Chondrocyte (in vitro differentiated cells): ENCODE results near the gene PLEKHM2. TPM values are rescaled to one million over a fixed set of nuclear protein-coding genes. Genes with fewer than 3 reads are reported as not detected.

ENCODE experiments used
- DNase-seq: peaks from one replicate; pipeline ENCODE4 v3.0.0; 2021; ENCODE audit warnings: mixed read lengths, low spot score
- H3K27ac Mint-ChIP-seq: one replicate; pipeline ENCODE4 v1.8.0; 2021; ENCODE audit warnings: mild to moderate bottlenecking, moderate library complexity, mixed read lengths; ENCODE audit not compliant: unreplicated experiment
- H3K27me3 Mint-ChIP-seq: 2 replicates; pipeline ENCODE4 v1.8.0; 2021; ENCODE audit warnings: low read depth, mixed read lengths
- H3K36me3 Mint-ChIP-seq: 2 replicates; pipeline ENCODE4 v1.8.0; 2021; ENCODE audit warnings: low read depth, mixed read lengths
- H3K4me1 Mint-ChIP-seq: 2 replicates; pipeline ENCODE4 v1.8.0; 2021; ENCODE audit warnings: low read depth, mild to moderate bottlenecking, mixed read lengths
- H3K4me3 Mint-ChIP-seq: one replicate; pipeline ENCODE4 v1.8.0; 2021; ENCODE audit warnings: mild to moderate bottlenecking, moderate library complexity, mixed read lengths; ENCODE audit not compliant: unreplicated experiment
- H3K9me3 Mint-ChIP-seq: 2 replicates; pipeline ENCODE4 v1.8.0; 2021; ENCODE audit warnings: low read depth, mixed read lengths
- total RNA-seq: library from RNA; stranded (reverse); gene quantifications from 3 replicates; pipeline ENCODE4 v1.2.1, GENCODE V29; 2021
- TF ChIP-seq, protein P1 (sequence below): fragments of 200-600 bp; sonication (generic); IDR thresholded peaks from 2 replicates; pipeline ENCODE4 v1.5.0; 2021; ENCODE audit warnings: antibody characterized with exemption, mild to moderate bottlenecking, moderate library complexity

The PLEKHM2 gene
- total RNA-seq, 1 donor from 2014 or later = 68.3 TPM

- Mint-ChIP-seq H3K9me3 (no peaks in the 10 kb centered on the region), H3K36me3 (peaks cover 28% of the 10 kb centered on the region)
- TF ChIP-seq, protein P1, sequence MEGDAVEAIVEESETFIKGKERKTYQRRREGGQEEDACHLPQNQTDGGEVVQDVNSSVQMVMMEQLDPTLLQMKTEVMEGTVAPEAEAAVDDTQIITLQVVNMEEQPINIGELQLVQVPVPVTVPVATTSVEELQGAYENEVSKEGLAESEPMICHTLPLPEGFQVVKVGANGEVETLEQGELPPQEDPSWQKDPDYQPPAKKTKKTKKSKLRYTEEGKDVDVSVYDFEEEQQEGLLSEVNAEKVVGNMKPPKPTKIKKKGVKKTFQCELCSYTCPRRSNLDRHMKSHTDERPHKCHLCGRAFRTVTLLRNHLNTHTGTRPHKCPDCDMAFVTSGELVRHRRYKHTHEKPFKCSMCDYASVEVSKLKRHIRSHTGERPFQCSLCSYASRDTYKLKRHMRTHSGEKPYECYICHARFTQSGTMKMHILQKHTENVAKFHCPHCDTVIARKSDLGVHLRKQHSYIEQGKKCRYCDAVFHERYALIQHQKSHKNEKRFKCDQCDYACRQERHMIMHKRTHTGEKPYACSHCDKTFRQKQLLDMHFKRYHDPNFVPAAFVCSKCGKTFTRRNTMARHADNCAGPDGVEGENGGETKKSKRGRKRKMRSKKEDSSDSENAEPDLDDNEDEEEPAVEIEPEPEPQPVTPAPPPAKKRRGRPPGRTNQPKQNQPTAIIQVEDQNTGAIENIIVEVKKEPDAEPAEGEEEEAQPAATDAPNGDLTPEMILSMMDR = no peak
Observed at GRCh38 chr1:15722836-15723532, 38.9 kb downstream of the PLEKHM2 start.

DNA sequence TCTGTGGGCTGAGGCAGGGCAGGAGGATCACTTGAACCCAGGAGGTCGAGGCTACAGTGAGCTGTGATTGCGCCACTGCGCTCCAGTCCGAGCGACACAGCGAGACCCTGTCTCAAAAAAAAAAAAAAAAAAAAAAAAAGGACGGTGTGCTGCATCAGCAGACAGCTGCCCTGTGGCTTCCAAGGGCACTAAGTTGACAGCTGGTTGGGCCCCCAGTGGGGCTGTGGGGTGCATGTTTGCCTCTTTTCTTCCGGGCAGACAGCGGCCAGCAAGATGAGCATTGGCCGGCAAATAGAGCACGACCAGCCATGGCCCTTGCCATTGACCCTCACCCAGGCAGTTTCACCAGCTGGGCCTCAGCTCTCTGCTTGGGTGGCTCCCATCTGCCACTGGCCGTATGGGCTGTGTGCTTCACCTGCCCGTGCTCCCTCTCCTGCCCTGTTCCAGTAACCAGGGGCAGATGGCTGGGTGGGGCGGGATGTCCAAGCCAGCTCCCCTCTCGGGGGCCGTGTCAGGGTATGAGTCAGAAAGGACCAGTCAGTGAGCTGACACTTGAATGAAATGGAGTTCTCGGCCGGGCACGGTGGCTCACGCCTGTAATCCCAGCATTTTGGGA is 39.6 kb downstream of the PLEKHM2 start:
- H3K4me3 Mint-ChIP-seq = no peak overlapping the region

More at GRCh38 chr1:15722836-15723532, 38.9 kb downstream of the PLEKHM2 start:
- peaks cover 10% of the 10 kb centered on the region for H3K4me1 Mint-ChIP-seq
- H3K27ac Mint-ChIP-seq = peak overlapping the region; percentile 82
- H3K4me3 Mint-ChIP-seq = no peak overlapping the region
- DNase-seq = no peak
- H3K27me3 Mint-ChIP-seq = no peaks in the 10 kb centered on the region

GRCh38 chr1:15724949-15725880 is 41.1 kb downstream of the PLEKHM2 start:
- H3K4me1 Mint-ChIP-seq = peaks cover 10% of the 10 kb centered on the region
- TF ChIP-seq, protein P1 = no peak
- H3K36me3 Mint-ChIP-seq = peaks cover 25% of the 10 kb centered on the region
- no peaks in the 10 kb centered on the region for H3K27me3 Mint-ChIP-seq
- H3K9me3 Mint-ChIP-seq = no peaks in the 10 kb centered on the region
- peak; percentile 93 for DNase-seq
- H3K4me3 Mint-ChIP-seq = no peak overlapping the region
- H3K27ac Mint-ChIP-seq = peak overlapping the region; percentile 51

More for the DNA sequence above, 39.6 kb downstream of the PLEKHM2 start:
- Mint-ChIP-seq H3K9me3 (no peaks in the 10 kb centered on the region), H3K36me3 (peaks cover 23% of the 10 kb centered on the region), H3K27ac (no peak overlapping the region), H3K4me1 (peaks cover 10% of the 10 kb centered on the region), H3K27me3 (no peaks in the 10 kb centered on the region)
- TF ChIP-seq, protein P1 = no peak
- no peak for DNase-seq

- Mint-ChIP-seq H3K9me3 (no peaks in the 10 kb centered on the region), H3K36me3 (peaks cover 25% of the 10 kb centered on the region), H3K27me3 (no peaks in the 10 kb centered on the region), H3K4me3 (no peak overlapping the region), H3K4me1 (peaks cover 10% of the 10 kb centered on the region), H3K27ac (no peak overlapping the region)
- TF ChIP-seq, protein P1 = no peak
- no peak for DNase-seq
Observed at GRCh38 chr1:15726508-15726907, 42.4 kb downstream of the PLEKHM2 start.

DNA sequence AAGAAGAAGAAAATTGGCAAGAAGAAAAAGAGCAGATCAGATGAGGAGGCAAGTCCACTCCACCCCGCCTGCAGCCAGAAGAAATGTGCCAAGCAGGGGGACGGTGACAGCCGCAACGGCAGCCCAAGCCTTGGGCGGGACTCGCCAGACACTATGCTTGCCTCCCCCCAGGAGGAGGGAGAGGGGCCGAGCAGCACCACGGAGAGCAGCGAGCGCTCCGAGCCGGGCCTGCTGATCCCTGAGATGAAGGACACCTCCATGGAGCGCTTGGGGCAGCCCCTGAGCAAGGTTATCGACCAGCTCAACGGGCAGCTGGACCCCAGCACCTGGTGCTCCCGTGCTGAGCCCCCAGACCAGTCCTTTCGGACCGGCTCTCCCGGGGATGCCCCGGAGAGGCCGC is 42.9 kb downstream of the PLEKHM2 start:
- TF ChIP-seq, protein P1 = no peak
- peaks cover 25% of the 10 kb centered on the region for H3K36me3 Mint-ChIP-seq
- DNase-seq = no peak
- no peak overlapping the region for H3K27ac Mint-ChIP-seq
- H3K9me3 Mint-ChIP-seq = no peaks in the 10 kb centered on the region
- no peaks in the 10 kb centered on the region for H3K27me3 Mint-ChIP-seq
- peaks cover 10% of the 10 kb centered on the region for H3K4me1 Mint-ChIP-seq
- no peak overlapping the region for H3K4me3 Mint-ChIP-seq
